ENCODE data around the gene NOL12.
"Not testable (repeated sequence)": the region's sequence is repeated elsewhere in the genome, so short reads cannot be mapped to it uniquely, and the experiment has no call there.

Gene NOL12

GRCh38 chr22:37686002-37686982 is at the start of gene NOL12:
Gene NOL12, plus strand, starts transcription at chr22:37686343. Its CDS starts 50 bp downstream, at chr22:37686393.
- peak; percentile 80 for DNase-seq

GRCh38 chr22:37636949-37637273 is 49.2 kb upstream of the NOL12 start:
- no peak for DNase-seq

- DNase-seq, result peak; percentile 57
These were observed 47.6 kb upstream of the NOL12 start for GRCh38 chr22:37638391-37639069.

- DNase-seq, result peak; percentile 71
These were observed 46.9 kb upstream of the NOL12 start, which contains the start of gene SH3BP1 for GRCh38 chr22:37639070-37639760. Gene SH3BP1, plus strand, starts transcription at chr22:37639669. Its CDS starts 119 bp downstream, at chr22:37639788.

- DNase-seq, result peak; percentile 47
These were observed 46.2 kb upstream of the NOL12 start for GRCh38 chr22:37639771-37640590.

- peak; percentile 72 for DNase-seq
These were observed 45.3 kb upstream of the NOL12 start for GRCh38 chr22:37640591-37641560.

- no peak for DNase-seq
These were observed 44.6 kb upstream of the NOL12 start for GRCh38 chr22:37641561-37641949.

GRCh38 chr22:37643225-37643847 is 42.8 kb upstream of the NOL12 start:
- peak; percentile 93 for DNase-seq

- no peak for DNase-seq
These were observed 38.8 kb upstream of the NOL12 start for GRCh38 chr22:37647317-37647716.

- DNase-seq, result no peak
These were observed 38.2 kb upstream of the NOL12 start for GRCh38 chr22:37647928-37648327.

- no peak for DNase-seq
These were observed 35.5 kb upstream of the NOL12 start for GRCh38 chr22:37650463-37651136.

- DNase-seq, result no peak
These were observed 31.4 kb upstream of the NOL12 start for GRCh38 chr22:37654563-37655251.

GRCh38 chr22:37655252-37655563 is 30.9 kb upstream of the NOL12 start:
- no peak for DNase-seq

GRCh38 chr22:37656583-37656982 is 29.6 kb upstream of the NOL12 start:
- not testable (repeated sequence) for DNase-seq

GRCh38 chr22:37657590-37658132 is 28.5 kb upstream of the NOL12 start:
- DNase-seq, result no peak

- peak; percentile 99 for DNase-seq
These were observed 27.7 kb upstream of the NOL12 start, which contains the start of gene PDXP for GRCh38 chr22:37658133-37659065. Gene PDXP, plus strand, starts transcription at chr22:37658723. Its CDS starts 60 bp downstream, at chr22:37658783.

GRCh38 chr22:37659066-37659896 is 26.9 kb upstream of the NOL12 start:
- DNase-seq, result peak; percentile 45

Data from CD4-positive, alpha-beta T cell treated with Interleukin-17A for 4 hours (primary cell).